ENCODE results near the gene LRRC8C.
A peak's percentile ranks its signal among the peaks of the same experiment; 100 is the strongest.
"Not testable (repeated sequence)": the region's sequence is repeated elsewhere in the genome, so short reads cannot be mapped to it uniquely, and the experiment has no call there.

LRRC8C gene

DNA sequence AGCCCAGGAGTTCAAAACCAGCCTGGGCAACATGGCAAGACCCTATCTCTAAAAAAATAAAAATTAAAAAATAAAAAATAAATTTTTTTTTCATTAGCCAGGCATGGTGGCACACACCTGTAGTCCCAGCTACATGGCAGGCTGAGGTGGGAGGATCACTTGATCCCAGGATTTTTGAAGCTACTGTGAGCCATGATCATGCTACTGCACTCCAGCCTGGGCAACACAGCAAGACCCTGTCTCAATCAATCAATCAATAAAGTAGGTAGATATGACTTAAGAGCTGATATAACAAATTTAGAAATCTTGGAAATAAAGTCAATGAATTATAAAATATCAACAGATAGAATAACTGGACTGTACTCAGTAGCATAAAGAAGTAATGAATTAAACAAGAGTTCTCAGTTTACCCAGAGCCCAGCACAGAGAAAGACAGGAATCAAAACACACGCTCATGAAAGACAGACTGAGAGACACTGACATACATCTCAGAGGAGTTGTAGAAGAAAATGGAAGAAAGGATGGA, 69.7 kb downstream of the LRRC8C start:
- DNase-seq, result no peak

- no peak for DNase-seq
Measured at GRCh38 chr1:89703469-89703868, 70.5 kb downstream of the LRRC8C start.

GRCh38 chr1:89704014-89704413, 71.1 kb downstream of the LRRC8C start:
- DNase-seq, result no peak

DNA sequence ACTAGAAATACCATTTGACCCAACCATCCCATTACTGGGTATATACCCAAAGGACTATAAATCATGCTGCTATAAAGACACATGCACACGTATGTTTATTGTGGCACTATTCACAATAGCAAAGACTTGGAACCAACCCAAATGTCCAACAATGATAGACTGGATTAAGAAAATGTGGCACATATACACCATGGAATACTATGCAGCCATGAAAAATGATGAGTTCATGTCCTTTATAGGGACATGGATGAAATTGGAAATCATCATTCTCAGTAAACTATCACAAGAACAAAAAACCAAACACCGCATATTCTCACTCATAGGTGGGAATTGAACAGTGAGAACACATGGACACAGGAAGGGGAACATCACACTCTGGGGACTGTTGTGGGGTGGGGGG, 72.0 kb downstream of the LRRC8C start:
- not testable (repeated sequence) for DNase-seq

DNA sequence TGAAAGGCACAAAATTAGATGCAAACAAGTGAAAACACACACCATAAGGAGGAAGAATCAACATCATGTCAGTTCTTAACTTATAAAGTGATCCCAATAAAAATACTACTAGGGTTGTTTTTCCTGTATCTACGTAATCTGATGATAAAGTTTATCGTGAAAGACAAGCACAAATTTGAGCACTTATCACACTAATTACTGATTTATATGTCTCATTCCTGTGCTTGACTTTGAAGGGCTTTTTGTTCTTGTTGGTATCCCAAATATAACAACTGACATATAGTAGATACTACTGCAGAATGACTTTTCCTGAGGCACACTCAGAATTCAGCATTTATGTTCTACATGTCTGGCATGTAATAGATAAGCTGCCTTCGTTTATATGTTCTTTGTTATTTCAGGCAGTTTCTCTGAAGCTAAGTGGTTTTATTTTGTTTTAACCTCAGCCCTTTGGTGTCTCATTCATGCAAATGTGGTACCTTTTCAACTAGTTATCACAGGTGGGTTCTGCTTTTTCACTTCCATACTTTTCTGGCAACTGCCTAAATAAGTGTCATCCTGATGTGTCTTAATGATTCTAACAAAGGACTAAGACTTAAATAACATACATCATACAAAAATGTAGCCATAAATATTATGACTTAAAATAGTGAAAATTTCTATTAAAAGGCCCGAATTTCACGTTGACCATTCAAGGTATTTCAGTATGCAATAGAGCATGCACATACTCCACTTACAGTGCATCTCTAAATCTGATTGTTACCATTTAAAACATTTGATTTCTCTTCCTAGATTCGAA, 73.2 kb downstream of the LRRC8C start:
- no peak for DNase-seq

DNA sequence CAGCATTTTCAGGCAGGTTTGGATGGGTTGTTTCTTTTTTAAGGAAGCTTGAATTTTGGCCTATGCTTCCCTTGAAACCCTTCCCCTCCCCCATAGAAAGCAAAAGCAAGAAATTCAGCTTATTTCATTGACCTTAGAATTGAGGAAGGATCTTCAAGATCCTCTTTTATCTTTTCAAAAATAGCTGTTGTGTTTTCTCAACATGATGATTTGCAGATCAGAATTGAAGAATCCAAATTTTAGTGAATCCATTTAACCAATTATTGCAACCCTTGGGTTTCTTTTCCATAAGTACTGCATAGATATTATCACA, 73.7 kb downstream of the LRRC8C start:
- no peak for DNase-seq

DNA sequence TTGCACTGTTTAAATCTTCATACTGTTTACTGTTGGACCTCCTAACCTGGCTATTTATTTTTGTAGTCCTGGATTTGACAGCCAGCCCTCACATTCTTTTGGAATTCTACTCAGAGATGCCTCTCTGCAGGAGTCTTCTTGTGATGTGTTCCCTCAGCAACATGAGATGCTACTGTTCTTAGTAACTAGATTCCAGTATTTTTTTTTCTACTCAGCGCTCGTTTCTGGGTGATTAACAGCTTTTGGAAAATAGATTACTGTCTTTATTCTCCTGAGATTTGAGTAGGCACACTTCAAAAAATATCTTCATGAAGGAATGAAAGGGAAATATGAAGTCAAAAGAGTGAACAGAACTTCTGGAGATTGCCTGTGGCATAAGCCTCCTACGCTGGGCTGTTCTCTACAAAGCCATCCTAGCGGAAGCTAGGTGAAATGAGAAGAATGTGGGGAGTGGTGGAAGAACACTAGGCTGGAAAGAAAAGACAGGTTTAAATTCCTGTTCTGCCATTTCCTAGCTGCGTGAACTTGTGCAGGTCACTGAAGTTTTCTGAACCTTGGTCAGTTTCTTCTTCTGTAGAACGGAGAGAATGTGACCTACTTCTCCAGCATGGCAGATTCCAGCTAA, 75.9 kb downstream of the LRRC8C start:
- no peak for DNase-seq

GRCh38 chr1:89710498-89711139, 77.7 kb downstream of the LRRC8C start:
- no peak for DNase-seq

DNA sequence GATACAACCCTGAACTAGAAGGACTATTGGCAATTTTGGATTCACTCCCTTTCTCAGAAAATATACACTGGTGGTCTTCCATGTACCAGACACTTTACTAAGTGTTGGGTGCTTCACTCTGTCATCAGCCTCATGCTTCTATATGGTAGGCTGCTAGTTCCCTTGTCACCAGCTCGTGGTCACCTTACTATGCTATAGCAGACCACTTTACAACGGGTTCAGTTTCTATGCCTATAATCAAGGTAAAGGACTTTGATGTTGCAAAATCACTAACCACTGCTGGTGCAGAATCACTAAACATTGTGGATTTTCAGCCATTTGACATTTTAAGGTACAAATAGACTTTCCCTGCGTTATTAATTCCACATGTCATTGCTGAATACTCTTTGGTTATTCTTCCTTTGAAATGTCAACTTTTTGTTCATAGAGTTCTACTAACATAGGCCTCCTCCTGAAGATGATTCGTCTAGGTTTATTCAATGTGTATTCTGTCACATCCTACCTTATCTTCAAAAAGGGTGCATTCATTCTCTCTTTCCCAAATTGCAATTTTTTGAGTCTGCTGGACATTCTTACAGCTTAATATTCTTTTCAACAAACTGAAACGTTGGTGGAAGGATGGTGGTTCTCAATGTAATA, 78.3 kb downstream of the LRRC8C start:
- no peak for DNase-seq

GRCh38 chr1:89712420-89712819, 79.5 kb downstream of the LRRC8C start:
- no peak for DNase-seq

DNA sequence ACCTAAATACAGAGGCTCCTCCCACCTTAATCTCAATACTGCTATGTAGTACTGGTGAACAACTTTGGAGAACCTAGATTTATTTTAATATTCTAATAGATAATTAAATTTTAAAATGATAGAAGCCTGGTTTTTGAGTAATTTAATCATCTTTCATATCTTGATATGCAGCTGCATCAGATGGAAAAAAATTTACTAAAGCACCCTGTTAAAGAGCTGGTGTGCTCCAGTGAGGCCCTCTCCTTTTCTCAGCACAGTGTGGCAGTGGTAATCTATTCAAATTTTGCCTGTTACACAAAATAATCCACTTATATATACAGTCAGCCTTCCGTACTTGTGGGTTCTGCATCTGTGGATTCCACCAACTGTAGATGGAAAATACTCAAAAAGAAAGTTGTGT, 82.8 kb downstream of the LRRC8C start:
- no peak for DNase-seq

GRCh38 chr1:89719502-89720306, 86.8 kb downstream of the LRRC8C start:
- DNase-seq, result no peak

DNA sequence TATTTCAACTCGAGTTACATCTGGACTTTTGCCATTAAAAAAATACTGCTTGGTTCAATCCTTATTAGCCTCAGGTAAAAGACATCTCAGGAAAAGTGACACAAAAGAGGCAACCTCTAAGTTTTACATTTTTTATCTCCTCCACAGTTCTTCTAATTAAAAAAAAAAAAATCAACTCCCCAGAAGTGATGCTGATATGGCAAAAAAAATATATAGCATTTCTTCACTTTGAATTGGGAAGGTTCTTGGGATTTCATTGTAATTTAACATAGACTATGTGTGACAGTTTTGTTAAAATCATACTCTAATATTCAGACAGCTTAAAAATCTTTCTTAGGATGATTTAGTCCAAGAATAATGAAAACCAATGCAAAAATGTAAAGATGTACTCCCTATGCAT, 87.9 kb downstream of the LRRC8C start:
- DNase-seq, result no peak

DNA sequence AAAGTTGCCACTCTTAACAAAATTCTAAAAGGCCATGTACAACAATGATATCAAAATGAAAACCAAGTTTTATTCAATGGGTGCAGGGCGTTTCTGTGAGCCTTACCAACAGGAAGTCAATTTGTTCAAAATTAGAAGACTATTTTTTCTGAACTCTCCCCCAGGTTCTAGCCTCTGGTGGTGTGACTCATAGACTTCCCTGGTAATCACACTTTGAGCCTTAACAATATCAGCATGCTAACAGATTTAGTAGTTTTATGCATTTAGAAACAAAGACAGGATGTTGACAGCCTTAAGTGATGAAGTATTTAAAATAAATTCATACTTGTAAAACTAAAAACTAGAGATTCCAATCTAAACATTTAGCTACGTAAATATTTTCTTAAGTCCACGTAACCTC, 88.4 kb downstream of the LRRC8C start:
- DNase-seq, result no peak

- no peak for DNase-seq
Measured at GRCh38 chr1:89723144-89723543, 90.2 kb downstream of the LRRC8C start.

GRCh38 chr1:89723863-89724262, 90.9 kb downstream of the LRRC8C start:
- DNase-seq, result peak in 2 of 51 donors; percentile 8 to 17

- no peak for DNase-seq
Measured at GRCh38 chr1:89724369-89725010, 91.6 kb downstream of the LRRC8C start.

DNA sequence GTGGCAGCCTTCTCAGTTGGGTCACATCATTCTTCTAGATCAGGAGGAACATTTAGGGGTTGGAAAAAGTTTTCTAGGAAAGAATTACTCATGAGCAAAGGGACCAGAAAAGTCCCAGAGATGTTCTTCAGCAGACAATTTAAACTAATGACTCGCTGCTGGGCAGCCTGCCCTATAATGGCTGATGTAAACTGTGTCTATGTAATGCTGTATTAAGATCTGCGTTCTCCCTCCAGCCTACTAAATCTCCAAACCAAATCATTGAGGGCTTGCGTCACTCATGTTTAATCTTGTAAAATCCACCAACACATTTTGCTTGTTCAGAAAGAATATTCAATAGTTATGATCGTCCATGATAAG, 92.1 kb downstream of the LRRC8C start:
- no peak for DNase-seq

- DNase-seq, result no peak
Measured at GRCh38 chr1:89725631-89726030, 92.7 kb downstream of the LRRC8C start.

GRCh38 chr1:89727517-89728312, 94.8 kb downstream of the LRRC8C start:
- DNase-seq, result no peak

Data from hypothalamus (tissue), 51 donors.